ENCODE measurements around the gene FAM3B.

Gene FAM3B

DNA sequence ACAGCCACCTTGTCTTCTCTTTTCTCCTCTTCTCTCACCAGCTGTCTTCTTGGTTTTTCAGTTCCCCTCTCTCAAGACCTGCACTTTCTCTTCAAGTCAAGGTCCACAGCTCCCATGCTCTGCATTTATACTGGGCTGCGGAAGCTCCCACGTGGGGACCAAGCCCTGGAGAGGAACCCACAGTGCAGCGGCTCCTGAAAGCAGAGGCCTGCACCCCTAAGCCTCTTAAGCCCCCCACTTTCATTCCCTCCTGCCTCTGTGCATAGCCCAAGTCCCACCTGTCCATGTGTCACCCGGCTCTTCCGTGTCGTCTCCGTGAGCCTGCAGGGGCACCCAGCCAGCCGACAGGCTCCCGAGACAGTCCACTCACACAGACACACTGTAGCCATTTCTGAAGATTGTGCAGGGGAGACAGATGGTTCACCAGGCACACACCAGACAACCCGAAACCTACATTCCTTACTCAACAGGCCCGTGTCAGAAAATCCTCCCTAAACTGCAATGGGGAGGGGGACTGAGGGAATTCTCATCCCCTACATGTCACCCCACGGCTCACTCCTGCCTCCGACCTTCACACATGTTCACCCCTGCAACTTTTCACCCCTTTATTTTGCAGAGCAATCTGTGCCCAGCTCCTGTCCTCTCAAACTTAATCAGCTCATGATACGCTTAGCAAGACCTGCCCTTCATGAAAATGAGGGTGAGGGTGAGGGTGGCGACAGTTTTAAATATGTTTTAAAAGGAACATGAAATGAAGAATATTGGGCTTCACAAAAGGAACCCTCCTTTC lies 51.5 kb downstream of the FAM3B start:
- in situ Hi-C loops (cut with HindIII; ENCODE audit: low sequenced_read_pairs) = no loop called here

DNA sequence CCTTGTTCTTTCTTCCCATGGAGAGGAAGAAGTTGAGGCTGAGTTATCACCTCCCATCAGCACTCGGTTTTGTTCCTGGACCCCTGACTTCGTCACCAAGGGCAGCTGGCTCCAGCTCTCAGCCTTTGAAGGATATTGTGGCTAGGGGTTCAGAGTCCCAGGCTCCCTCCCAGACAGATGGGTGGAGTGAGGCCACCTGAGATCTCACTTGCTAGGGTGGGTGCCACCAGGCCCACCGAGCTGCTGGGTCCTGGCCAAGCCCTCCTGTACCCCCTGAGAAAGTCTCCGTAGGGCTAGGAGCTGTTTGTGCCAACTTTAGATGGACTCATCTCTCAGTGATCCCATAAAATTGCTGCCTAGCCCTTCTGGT lies 52.1 kb downstream of the FAM3B start:
- in situ Hi-C loops (cut with HindIII; ENCODE audit: low sequenced_read_pairs) = no loop called here

DNA sequence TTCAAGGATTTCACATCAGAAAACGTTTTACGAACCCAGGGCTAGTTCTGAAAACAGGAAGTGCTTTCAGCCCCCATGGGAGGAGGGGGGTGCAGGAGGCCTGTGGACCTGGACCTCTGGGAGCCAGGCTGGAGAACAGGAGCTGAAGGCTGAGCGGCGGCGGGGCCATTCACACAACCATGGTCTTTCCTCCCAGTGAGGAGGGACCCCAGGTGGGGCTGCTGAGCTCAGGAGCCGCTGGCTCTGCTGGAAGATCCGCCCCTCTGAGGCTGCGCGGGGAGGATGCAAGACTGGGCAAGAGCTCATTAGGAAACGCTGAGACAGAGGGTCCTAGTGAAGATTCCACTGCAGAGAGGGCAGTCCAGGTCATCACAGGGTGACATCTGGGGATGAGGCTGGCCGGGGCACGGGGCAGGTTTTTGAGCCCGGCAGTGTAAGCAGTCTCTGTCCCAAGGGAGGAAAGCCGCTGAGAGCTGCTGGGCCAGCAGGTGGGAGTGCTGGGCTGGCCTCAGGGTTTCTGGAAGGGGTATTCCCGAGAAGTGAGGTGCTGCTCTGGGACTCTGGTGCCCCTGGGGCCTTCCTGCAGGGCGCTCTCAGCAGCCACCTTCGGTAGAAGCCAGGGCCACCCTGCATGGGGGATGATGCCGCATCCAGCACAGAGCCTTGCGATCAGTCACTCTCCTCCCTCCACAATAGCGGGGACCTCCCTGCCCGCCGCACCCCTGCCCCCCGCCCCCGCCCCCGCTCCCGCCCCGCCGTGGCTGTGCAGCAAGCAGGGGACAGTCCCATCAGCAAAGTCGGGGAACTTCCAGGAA lies 52.7 kb downstream of the FAM3B start:
- in situ Hi-C loops (cut with HindIII; ENCODE audit: low sequenced_read_pairs) = no loop called here

DNA sequence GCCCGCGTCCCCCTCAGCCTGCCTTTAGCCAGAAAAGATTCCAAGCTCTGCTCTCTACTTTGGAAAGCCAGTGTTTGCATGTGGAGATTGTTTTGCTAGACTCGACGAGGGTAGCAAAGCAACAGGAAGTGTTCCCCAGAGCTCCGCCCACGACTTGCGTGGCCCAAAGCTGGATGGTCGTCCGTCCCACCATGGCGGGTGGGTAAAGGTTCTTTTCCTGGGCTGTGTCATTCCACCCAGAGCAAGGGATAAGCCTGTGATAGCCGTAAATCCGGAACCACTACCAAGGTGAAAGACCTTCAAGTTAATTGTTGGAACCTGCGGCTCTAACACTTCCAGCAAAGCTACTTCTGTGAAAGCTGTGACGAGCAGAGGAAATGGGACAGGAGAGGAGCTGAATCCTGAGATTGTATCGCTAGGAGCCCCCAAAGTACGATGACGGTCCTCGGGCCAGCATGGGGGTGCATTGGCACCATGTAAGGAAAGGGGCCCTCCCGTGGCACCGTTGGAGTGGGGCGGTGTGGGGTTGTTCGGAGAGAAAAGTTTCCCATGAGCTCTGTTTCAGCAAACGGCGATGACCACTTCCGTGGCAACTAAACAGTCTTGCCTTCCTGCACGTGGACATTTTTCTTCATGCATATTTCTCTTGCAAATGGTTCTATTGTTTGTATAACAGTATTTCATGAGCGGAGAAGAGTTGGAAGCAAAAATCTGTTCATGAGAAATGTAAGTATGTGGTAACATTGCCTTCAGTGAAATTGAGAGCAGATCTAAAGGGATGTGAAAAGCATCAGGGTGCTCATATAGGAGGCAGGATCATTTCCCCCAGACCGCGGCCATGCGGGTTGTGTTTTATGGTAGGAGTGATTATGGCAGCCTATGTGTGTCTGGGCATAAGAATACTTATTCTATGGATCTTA lies 53.6 kb downstream of the FAM3B start:
- in situ Hi-C loops (cut with HindIII; ENCODE audit: low sequenced_read_pairs) = no loop called here

DNA sequence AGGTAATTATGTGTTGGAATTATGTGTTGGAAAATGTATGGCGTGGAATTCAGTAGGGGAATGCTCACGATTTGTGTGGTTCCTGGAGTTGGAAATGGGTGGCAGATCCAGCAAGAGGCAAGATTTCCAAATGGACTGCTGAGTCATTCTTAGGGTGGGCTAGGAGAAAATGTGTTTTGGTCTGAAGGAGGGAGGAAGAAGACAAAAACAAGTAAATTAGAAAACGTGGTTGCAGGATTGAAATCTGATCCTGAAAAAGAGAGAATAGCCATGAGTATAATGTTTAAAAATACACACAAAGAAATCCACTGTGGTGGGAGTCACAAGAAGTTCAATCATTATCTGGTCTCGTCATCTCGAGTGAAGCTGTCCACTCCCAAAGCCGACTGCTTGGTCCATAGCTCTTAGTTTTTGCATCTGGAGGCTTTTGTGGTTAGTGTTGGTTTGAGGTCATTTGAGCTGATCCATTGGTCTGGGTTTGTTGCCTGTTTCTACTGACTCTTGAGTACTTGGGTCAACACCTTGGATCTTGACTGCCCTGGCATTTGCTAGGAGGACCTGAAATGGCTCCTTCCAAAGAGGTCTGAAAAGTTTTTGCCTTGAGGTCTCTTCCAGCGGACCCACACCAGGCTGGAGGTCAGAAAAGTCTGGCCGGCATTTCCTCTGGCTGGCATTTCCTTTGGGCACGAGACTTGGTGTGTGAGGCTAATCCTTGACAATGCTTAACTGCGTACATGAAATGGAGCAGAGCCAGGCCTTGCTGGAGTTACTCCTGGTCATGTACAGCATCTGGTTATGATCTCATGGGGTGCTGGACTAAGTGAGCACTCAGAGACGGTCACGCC lies 54.5 kb downstream of the FAM3B start:
- in situ Hi-C loops (cut with HindIII; ENCODE audit: low sequenced_read_pairs) = no loop called here

DNA sequence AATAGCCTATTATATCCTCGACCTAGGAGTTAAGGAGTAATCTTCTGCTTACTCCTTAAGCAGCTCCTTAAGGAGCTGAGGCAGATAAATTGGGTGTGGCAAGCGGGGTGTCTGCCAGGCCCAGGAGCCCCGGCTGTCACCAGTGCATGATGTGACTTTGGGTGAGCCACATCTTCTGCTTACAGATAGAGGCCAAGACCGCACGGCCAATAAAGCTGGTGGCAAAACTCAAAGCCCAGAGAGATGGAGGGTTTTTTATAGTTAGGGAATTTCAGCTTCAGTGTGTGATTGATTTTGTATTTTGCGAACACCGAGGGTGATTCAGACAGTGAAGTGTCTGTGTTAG lies 55.1 kb downstream of the FAM3B start:
- in situ Hi-C loops (cut with HindIII; ENCODE audit: low sequenced_read_pairs) = no loop called here

DNA sequence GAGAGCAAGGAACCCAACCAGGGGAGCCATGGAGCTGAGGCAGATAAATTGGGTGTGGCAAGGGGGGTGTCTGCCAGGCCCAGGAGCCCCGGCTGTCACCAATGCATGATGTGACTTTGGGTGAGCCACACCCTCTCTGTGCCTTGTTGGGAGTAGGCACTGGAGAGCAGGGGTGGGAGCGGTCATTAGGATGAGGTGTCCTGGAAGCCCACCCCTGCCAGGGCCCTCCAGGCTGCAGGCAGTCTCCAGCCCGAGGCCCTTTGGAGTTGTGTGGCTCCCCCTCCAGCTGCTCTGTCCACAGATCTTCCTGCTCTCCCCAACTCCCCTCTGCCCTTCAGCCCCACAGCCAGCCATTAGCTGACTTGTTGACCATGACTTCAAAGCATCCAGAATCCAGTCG lies 56.7 kb downstream of the FAM3B start:
- in situ Hi-C loops (cut with HindIII; ENCODE audit: low sequenced_read_pairs) = no loop called here

DNA sequence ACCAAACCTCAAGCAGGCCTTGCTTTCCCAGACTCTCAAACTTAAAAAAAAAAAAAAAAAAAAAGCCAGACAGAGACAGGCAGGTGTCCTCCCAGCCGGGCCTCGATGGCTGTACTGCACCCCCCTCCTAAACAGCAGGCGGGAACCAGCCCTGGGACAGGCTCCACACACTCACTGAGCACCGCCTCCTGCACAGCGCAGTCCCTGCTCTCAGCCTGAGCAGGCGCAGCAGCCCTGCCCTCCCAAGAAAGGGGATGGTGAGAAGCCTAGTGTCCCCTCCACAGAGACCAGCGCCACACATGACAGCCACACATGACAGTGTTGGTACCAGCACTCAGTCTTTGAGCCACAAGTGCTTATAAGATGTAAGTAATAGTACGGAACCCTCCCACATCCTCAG lies 57.2 kb downstream of the FAM3B start:
- in situ Hi-C loops (cut with HindIII; ENCODE audit: low sequenced_read_pairs) = no loop called here

DNA sequence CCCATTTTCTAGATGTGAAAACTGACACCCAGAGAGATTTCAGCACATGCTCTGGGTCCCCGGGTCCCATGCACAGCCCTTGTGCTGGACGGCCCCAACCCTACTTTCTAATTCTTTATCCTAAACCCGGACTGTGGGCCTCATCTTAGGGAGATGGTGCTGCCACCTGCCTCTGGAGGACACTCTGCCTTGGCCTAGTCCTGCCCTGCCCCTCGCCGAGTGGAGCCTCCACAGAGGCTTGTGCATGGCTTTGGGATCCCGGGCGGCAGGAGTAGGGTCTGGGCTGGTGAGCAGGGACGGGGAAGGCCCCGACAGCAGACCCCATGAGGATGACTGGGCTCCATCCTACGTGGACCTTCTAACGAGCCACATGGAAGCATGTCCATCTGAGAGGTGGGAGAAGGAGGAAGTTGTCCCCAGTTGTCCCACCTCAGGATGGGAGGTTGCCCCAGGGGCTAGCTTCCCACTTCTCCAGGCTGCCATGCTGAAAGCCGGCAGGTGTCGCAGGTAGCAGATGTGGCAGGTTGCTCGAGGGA lies 57.6 kb downstream of the FAM3B start:
- in situ Hi-C loops (cut with HindIII; ENCODE audit: low sequenced_read_pairs) = no loop called here

DNA sequence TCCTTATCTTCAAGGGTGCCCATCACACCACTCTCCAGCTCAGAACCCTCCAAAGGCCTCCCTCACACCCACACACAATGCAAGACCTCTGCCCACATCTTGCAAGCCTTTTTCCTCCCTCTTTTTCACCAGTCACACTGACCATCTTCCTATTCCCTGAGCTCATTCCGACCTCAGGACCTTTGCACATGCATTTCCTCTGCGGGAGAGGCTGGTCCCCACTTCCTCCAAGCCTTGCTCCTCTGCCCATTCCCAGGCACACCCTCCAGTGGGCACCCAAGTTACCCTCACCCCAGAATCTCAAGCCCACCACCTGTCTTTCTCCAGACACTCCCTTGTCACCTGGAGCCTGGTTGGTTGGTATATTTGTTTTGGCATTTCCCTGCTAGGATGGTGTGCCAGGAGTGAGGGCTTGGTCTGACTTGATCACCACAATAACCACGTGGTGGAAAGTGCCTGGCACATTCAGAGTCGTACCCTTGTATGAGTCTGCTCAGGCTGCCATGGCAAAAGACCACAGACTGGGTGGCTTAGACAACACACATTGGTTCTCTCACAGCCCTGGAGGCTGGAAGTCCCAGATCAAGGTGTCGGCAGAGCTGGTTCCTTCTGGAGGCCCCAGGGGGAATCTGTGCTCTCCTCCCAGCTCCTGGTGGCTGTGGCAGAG lies 58.4 kb downstream of the FAM3B start:
- in situ Hi-C loops (cut with HindIII; ENCODE audit: low sequenced_read_pairs) = loop anchor here (5.0 kb wide), 1 partner anchor 57 kb away; no protein-coding TSS in a partner anchor

DNA sequence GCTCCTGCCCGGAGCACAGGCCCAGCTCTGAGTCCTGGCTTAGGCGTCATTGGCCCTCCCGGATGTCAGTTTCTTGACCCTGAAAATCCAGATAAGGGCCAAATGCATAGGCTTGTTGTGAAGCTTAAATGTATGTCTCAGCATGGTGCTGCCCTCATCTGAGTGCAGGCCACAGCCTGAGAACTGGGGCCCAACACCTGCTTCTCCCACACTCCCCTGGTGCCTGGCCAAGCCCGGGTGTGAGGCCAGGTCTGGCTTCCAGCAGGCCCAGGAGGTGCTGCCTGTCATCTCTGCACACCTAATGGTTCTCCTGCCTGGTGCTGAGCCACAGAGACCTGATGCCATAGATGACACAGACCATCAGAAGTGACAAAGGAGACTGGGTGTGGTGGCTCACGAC lies 59.3 kb downstream of the FAM3B start:
- in situ Hi-C loops (cut with HindIII; ENCODE audit: low sequenced_read_pairs) = loop anchor here (5.0 kb wide), 1 partner anchor 56 kb away; no protein-coding TSS in a partner anchor

DNA sequence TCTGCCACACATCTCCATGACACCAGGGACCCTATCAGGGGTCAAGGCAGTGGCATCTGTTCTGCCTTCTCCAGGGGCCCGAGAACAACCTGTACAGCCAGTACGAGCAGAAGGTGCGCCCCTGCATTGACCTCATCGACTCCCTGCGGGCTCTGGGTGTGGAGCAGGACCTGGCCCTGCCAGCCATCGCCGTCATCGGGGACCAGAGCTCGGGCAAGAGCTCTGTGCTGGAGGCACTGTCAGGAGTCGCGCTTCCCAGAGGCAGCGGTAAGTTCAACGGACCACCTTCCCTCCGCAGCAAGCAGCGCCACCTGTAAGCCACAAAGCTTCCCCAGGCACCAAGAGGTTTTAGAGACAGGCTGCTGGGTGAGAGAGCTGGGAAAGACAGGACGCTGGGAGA lies 61.1 kb downstream of the FAM3B start:
- in situ Hi-C loops (cut with HindIII; ENCODE audit: low sequenced_read_pairs) = loop anchor here (5.0 kb wide), 1 partner anchor 55 kb away; no protein-coding TSS in a partner anchor

DNA sequence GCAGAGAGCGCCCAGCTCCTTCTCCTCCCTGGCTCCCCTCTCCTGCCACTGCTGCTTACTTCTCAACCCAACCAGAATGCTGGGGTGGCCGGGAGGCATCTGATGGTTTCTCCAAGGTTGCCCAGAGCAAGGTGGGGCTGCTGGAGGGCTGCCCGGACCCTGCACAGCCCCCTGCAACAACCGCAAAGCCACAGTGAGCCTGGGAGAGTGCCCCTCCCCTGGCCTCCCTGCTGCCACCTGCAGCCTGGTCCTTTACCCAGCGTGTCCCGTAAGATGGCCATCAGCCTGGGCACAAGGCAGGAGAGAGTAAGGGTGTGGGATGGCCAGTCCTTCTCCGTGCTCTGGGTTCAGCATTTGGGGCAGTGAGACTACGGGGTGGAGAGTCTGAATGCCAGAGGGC lies 62.2 kb downstream of the FAM3B start:
- in situ Hi-C loops (cut with HindIII; ENCODE audit: low sequenced_read_pairs) = loop anchor here (5.0 kb wide), 1 partner anchor 53 kb away; no protein-coding TSS in a partner anchor

DNA sequence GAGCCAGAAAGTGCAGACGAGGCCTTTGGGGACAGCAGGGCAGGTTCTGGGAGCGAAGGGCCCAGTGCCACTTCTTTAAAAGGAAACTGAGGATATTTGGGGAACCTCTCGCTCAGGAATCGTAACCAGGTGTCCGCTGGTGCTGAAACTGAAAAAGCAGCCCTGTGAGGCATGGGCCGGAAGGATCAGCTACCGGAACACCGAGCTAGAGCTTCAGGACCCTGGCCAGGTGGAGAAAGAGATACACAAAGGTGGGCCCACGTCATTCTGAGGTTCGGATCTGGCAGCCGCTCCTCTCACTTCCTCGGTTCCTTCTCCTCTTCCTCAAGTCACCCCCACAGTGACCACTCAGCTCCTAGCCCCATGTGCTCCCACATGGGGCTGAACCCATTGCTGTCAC lies 63.3 kb downstream of the FAM3B start:
- in situ Hi-C loops (cut with HindIII; ENCODE audit: low sequenced_read_pairs) = loop anchor here (5.0 kb wide), 1 partner anchor 52 kb away; no protein-coding TSS in a partner anchor

DNA sequence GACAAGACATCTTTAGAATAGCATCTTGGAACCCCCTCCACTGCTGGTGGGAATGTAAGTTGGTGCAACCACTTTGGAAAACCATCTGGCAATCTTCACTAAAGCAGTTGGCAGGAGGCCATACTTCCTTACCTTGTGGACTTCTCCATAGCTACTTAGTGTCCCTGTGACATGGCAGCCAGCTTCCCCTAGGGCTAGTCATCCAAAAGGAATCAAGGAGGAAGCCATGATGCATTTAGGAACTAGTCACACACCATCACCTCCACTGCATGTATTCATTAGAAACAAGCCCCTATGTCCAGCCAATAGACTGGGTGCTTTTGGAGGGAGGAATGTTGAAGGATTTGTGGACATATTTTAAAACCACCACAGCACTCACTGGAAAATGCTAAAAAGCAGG lies 65.1 kb downstream of the FAM3B start:
- in situ Hi-C loops (cut with HindIII; ENCODE audit: low sequenced_read_pairs) = no loop called here

DNA sequence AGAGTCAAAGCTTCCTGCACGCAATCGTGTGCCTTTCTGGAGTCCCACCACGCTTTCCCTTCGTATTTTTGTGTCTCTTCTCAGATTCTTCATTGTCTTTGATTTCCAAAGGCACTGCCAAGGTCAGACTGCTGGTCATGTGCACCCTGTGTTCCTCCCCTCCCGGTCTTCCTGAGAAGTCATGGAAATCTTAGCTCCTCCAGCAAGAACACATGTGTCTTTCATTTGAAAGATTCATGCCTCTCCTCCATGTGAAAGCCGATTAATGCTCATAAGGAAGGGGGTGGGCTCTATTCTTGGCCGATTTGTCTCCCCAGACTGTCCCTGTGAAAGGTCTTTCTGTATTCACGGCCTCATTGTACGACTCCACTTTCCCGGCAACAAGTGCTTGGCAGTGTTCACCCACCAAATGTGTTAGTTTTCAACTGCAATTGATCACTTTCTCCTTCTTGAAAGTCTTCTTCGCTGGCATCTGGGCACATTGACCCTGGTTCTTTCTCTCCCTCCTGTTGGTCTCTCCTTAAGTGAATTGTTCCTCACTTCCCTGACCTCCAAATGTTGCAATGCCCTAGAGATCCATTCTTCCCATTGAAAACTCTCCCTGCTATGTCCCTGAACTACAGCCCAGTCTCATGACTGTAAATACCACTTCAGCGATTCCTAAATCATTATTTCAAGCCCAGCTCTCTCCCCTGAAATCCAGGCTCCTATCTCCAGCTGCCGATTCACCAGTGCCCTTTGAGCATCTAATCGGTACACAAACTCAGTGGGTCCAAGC lies 70.6 kb downstream of the FAM3B start:
- in situ Hi-C loops (cut with HindIII; ENCODE audit: low sequenced_read_pairs) = no loop called here

DNA sequence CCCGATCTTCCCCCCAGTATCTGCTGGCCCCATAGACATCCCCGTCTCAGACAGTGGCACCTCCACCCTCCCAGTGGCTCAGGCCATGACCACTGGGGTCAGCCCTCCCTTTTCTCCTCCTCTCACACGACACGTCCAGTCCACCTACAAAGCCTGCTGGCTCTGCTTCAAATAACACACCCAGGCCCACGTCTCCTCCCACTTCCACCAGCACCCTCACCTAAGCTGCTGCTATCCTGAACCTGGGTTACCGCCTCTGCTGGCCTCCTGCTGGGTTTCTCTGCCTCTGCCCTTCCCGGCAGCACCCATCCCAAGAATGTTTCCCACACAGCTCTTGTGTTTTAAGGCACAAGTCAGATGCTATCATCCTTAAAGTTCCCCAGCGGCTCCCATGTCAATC lies 71.2 kb downstream of the FAM3B start:
- in situ Hi-C loops (cut with HindIII; ENCODE audit: low sequenced_read_pairs) = no loop called here

DNA sequence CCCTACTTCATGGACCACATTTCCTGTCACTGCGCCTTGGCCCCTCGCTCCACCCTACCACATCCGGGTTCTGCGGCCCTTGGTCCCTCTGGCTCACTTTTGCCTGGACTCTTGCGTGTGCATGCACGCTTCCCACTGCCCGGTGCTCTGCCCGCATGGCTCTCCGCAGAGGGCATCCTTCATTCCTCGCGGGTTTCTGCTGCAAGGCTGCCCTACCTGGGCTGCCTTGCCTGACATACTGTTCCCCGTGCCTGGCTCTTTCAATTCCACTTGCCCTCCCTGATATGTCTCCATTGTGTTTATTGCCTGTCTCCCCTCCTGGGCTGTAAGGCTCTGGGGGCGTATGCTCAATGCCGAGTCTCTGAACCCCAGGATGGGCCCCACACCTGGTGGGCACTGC lies 71.7 kb downstream of the FAM3B start:
- in situ Hi-C loops (cut with HindIII; ENCODE audit: low sequenced_read_pairs) = no loop called here
